Parathyroid adenoma (tissue), 2 donors: ENCODE measurements around the gene UGT2A1.

Experiments
- H2AFZ ChIP-seq: fragments of 300-600 bp; sonication (generic); one replicate; pipeline ENCODE4 v1.7.0; 2017; ENCODE audit warnings: antibody characterized with exemption, mild to moderate bottlenecking
- H3K27ac ChIP-seq: fragments of 300-600 bp; sonication (generic); one replicate; pipeline ENCODE4 v1.7.0; 2017
- H3K27me3 ChIP-seq: fragments of 300-600 bp; sonication (generic); one replicate; pipeline ENCODE4 v1.7.0; 2017; ENCODE audit warnings: low read length; ENCODE audit not compliant: control insufficient read depth, insufficient read depth
- H3K36me3 ChIP-seq: fragments of 300-600 bp; sonication (generic); one replicate; pipeline ENCODE4 v1.7.0; 2017; ENCODE audit warnings: low read length; ENCODE audit not compliant: control insufficient read depth, insufficient read depth
- H3K4me1 ChIP-seq: fragments of 300-600 bp; sonication (generic); one replicate; pipeline ENCODE4 v1.7.0; 2017; ENCODE audit warnings: control low read depth
- H3K4me2 ChIP-seq: fragments of 300-600 bp; sonication (generic); one replicate; pipeline ENCODE4 v1.7.0; 2017; ENCODE audit warnings: low read length
- H3K4me3 ChIP-seq: fragments of 300-600 bp; sonication (generic); one replicate; pipeline ENCODE4 v1.7.0; 2017; ENCODE audit warnings: low read depth, low read length
- H3K79me2 ChIP-seq: fragments of 300-600 bp; sonication (generic); one replicate; pipeline ENCODE4 v1.7.0; 2017; ENCODE audit warnings: control low read depth
- H3K9ac ChIP-seq: fragments of 300-600 bp; sonication (generic); one replicate; pipeline ENCODE4 v1.7.0; 2017; ENCODE audit warnings: mild to moderate bottlenecking
- H3K9me3 ChIP-seq: fragments of 300-600 bp; sonication (generic); one replicate; pipeline ENCODE4 v1.7.0; 2017; ENCODE audit warnings: low read length; ENCODE audit not compliant: control insufficient read depth
- TF ChIP-seq, protein P1 (sequence below): fragments of 300-600 bp; sonication (generic); IDR thresholded peaks from one replicate; pipeline ENCODE4 v1.7.0; 2017; ENCODE audit warnings: antibody characterized with exemption, mild to moderate bottlenecking
- donor health status: primary hyperparathyroidism.

UGT2A1 gene

GRCh38 chr4:69639542-69639941 lies 13.5 kb downstream of the UGT2A1 start, which contains the start of gene UGT2A2:
Gene UGT2A2 (minus strand): TSS chr4:69639642. CDS start chr4:69639640, 2 bp downstream.
- no peak within 1 kb of the TSS for H3K27ac ChIP-seq
- H3K27me3 ChIP-seq, result no peaks in the 10 kb centered on the region
- no peaks in the 10 kb centered on the region for H3K79me2 ChIP-seq
- no peak within 1 kb of the TSS for H2AFZ ChIP-seq
- no peaks in the 10 kb centered on the region for H3K9me3 ChIP-seq
- TF ChIP-seq, protein P1, sequence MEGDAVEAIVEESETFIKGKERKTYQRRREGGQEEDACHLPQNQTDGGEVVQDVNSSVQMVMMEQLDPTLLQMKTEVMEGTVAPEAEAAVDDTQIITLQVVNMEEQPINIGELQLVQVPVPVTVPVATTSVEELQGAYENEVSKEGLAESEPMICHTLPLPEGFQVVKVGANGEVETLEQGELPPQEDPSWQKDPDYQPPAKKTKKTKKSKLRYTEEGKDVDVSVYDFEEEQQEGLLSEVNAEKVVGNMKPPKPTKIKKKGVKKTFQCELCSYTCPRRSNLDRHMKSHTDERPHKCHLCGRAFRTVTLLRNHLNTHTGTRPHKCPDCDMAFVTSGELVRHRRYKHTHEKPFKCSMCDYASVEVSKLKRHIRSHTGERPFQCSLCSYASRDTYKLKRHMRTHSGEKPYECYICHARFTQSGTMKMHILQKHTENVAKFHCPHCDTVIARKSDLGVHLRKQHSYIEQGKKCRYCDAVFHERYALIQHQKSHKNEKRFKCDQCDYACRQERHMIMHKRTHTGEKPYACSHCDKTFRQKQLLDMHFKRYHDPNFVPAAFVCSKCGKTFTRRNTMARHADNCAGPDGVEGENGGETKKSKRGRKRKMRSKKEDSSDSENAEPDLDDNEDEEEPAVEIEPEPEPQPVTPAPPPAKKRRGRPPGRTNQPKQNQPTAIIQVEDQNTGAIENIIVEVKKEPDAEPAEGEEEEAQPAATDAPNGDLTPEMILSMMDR, result no peak
- H3K4me1 ChIP-seq, result no peaks in the 10 kb centered on the region
- no peak within 1 kb of the TSS for H3K4me2 ChIP-seq
- no peak within 1 kb of the TSS for H3K9ac ChIP-seq
- H3K4me3 ChIP-seq, result no peak within 1 kb of the TSS
- no peaks in the 10 kb centered on the region for H3K36me3 ChIP-seq

- Histone ChIP-seq H2AFZ (no peak overlapping the region), H3K4me3 (no peak overlapping the region), H3K79me2 (no peaks in the 10 kb centered on the region), H3K9me3 (no peaks in the 10 kb centered on the region), H3K4me1 (no peaks in the 10 kb centered on the region), H3K9ac (no peak overlapping the region), H3K4me2 (no peak overlapping the region), H3K27me3 (no peaks in the 10 kb centered on the region), H3K27ac (no peak overlapping the region), H3K36me3 (no peaks in the 10 kb centered on the region)
- TF ChIP-seq, protein P1, result no peak
These were observed 35.9 kb downstream of the UGT2A1 start for GRCh38 chr4:69617083-69617694.

- Histone ChIP-seq H3K27me3 (no peaks in the 10 kb centered on the region), H2AFZ (no peak overlapping the region), H3K4me3 (no peak overlapping the region), H3K79me2 (no peaks in the 10 kb centered on the region), H3K9ac (no peak overlapping the region), H3K4me1 (no peaks in the 10 kb centered on the region), H3K36me3 (no peaks in the 10 kb centered on the region), H3K9me3 (no peaks in the 10 kb centered on the region), H3K27ac (no peak overlapping the region), H3K4me2 (no peak overlapping the region)
- TF ChIP-seq, protein P1, result no peak
These were observed 42.6 kb downstream of the UGT2A1 start for GRCh38 chr4:69610484-69610883.

DNA sequence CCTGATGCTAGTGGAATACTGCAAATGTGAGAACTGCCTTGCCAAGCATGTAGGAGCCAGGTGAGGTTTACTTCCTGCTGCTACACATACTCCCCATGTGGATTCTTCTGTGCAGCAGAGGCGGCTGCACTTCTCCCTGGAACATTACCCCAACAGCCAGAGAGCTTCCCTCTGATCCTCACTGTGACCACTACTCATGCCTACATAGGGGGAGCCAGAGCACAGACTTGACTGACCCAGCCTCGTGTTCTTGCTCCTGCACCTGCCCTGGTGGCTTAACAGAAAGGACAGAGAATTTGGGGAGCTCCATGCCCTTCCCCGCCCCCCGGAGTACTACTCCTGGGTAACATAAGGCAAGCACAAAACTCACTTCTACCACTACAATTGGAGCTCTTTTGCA lies 52.0 kb downstream of the UGT2A1 start:
- H3K79me2 ChIP-seq, result no peaks in the 10 kb centered on the region
- no peaks in the 10 kb centered on the region for H3K4me1 ChIP-seq
- H2AFZ ChIP-seq, result no peak overlapping the region
- TF ChIP-seq, protein P1, result no peak
- no peak overlapping the region for H3K27ac ChIP-seq
- H3K9ac ChIP-seq, result no peak overlapping the region
- no peaks in the 10 kb centered on the region for H3K27me3 ChIP-seq
- H3K9me3 ChIP-seq, result no peaks in the 10 kb centered on the region
- no peak overlapping the region for H3K4me3 ChIP-seq
- H3K36me3 ChIP-seq, result no peaks in the 10 kb centered on the region
- no peak overlapping the region for H3K4me2 ChIP-seq

DNA sequence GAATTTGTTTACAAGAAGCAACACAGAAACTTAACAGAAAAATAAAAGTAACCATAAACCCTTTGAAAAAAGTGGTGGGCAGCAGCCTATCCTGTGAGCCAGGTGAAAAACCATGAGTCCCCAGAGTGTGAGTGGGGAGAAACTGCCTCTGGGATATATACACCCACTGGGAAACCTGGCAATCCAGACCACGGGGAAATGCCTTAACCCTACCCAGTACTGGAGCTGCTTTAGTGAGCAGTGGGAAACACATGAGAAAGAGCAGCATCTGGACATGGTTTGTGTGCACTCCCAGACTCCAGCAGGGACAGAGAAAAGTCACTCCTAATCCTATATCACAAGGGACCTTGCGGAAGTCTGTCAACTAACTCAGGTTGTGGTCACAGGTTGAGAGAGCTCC lies 53.0 kb downstream of the UGT2A1 start:
- Histone ChIP-seq H3K27ac (no peak overlapping the region), H3K36me3 (no peaks in the 10 kb centered on the region), H2AFZ (no peak overlapping the region), H3K4me2 (no peak overlapping the region), H3K4me1 (no peaks in the 10 kb centered on the region), H3K4me3 (no peak overlapping the region), H3K9me3 (no peaks in the 10 kb centered on the region), H3K27me3 (no peaks in the 10 kb centered on the region), H3K79me2 (no peaks in the 10 kb centered on the region), H3K9ac (no peak overlapping the region)
- TF ChIP-seq, protein P1, result no peak
